KOPT-K1 (cell line): ENCODE measurements around the gene TEX30.
"Not testable (repeated sequence)": the region's sequence is repeated elsewhere in the genome, so short reads cannot be mapped to it uniquely, and the experiment has no call there.

ENCODE experiments used
- H3K27ac ChIP-seq: fragments of 200-600 bp; sonication (generic); 2 replicates; pipeline ENCODE4 v1.5.1; 2016; ENCODE audit warnings: antibody characterized with exemption, mild to moderate bottlenecking, low read depth, low read length; ENCODE audit not compliant: poor library complexity, severe bottlenecking
- H3K36me3 ChIP-seq: fragments of 200-600 bp; sonication (generic); 2 replicates; pipeline ENCODE4 v1.5.1; 2017; ENCODE audit warnings: antibody characterized with exemption, mild to moderate bottlenecking, low read length, moderate library complexity; ENCODE audit not compliant: insufficient read depth
- H3K9me3 ChIP-seq: fragments of 200-600 bp; sonication (generic); 2 replicates; pipeline ENCODE4 v1.5.1; 2017; ENCODE audit warnings: antibody characterized with exemption, low read length, mild to moderate bottlenecking; ENCODE audit not compliant: insufficient read depth, poor library complexity, severe bottlenecking

TEX30 gene

GRCh38 chr13:102793611-102794355, 20.2 kb upstream of the TEX30 start:
- H3K36me3 ChIP-seq = no peaks in the 10 kb centered on the region
- H3K27ac ChIP-seq = no peak overlapping the region
- H3K9me3 ChIP-seq = peaks cover under 1% of the 10 kb centered on the region

GRCh38 chr13:102792396-102792795, 18.8 kb upstream of the TEX30 start:
- Histone ChIP-seq H3K27ac (no peak overlapping the region), H3K36me3 (no peaks in the 10 kb centered on the region), H3K9me3 (no peaks in the 10 kb centered on the region)

- Histone ChIP-seq H3K36me3 (no peaks in the 10 kb centered on the region), H3K9me3 (no peaks in the 10 kb centered on the region), H3K27ac (no peak overlapping the region)
Measured at GRCh38 chr13:102788683-102789082, 15.1 kb upstream of the TEX30 start.

GRCh38 chr13:102784483-102784882, 10.9 kb upstream of the TEX30 start:
- H3K9me3 ChIP-seq = peaks cover 20% of the 10 kb centered on the region
- H3K36me3 ChIP-seq = no peaks in the 10 kb centered on the region
- H3K27ac ChIP-seq = no peak overlapping the region

- H3K9me3 ChIP-seq = peaks cover 20% of the 10 kb centered on the region
- no peak overlapping the region for H3K27ac ChIP-seq
- H3K36me3 ChIP-seq = no peaks in the 10 kb centered on the region
Measured at GRCh38 chr13:102781591-102781990, 8.0 kb upstream of the TEX30 start.

GRCh38 chr13:102780656-102781055, 7.1 kb upstream of the TEX30 start:
- not testable (repeated sequence) for H3K27ac ChIP-seq, H3K36me3 ChIP-seq
- peaks cover 20% of the 10 kb centered on the region for H3K9me3 ChIP-seq

- H3K36me3 ChIP-seq = no peaks in the 10 kb centered on the region
- H3K9me3 ChIP-seq = peaks cover 20% of the 10 kb centered on the region
- peak overlapping the region; percentile 21 for H3K27ac ChIP-seq
Measured at GRCh38 chr13:102779436-102780159, 6.0 kb upstream of the TEX30 start.

GRCh38 chr13:102777736-102778135, 4.2 kb upstream of the TEX30 start:
- H3K36me3 ChIP-seq = no peaks in the 10 kb centered on the region
- peaks cover 19% of the 10 kb centered on the region for H3K9me3 ChIP-seq
- H3K27ac ChIP-seq = no peak overlapping the region

GRCh38 chr13:102776271-102776670, 2.7 kb upstream of the TEX30 start:
- Histone ChIP-seq H3K36me3 (0 out of 2 replicates have a peak, but pooled peaks cover 4% of the 10 kb centered on the region), H3K9me3 (peaks cover 4% of the 10 kb centered on the region), H3K27ac (no peak overlapping the region)

- 0 out of 2 replicates have a peak, but pooled peaks cover 4% of the 10 kb centered on the region for H3K36me3 ChIP-seq
- H3K27ac ChIP-seq = peak overlapping the region; percentile 79
- no peaks in the 10 kb centered on the region for H3K9me3 ChIP-seq
Measured at GRCh38 chr13:102774591-102775520, 1.3 kb upstream of the TEX30 start.

- H3K36me3 ChIP-seq = 0 out of 2 replicates have a peak, but pooled peaks cover 4% of the 10 kb centered on the region
- H3K9me3 ChIP-seq = no peaks in the 10 kb centered on the region
- H3K27ac ChIP-seq = peak overlapping the region; percentile 79
Measured at GRCh38 chr13:102774214-102774568, 605 bp upstream of the TEX30 start.

GRCh38 chr13:102772042-102772425, 1.6 kb downstream of the TEX30 start:
- Histone ChIP-seq H3K9me3 (no peaks in the 10 kb centered on the region), H3K36me3 (peaks cover 20% of the 10 kb centered on the region), H3K27ac (no peak overlapping the region)

- H3K36me3 ChIP-seq = peaks cover 25% of the 10 kb centered on the region
Measured at GRCh38 chr13:102771298-102772041, 2.1 kb downstream of the TEX30 start.

GRCh38 chr13:102770435-102770834, 3.2 kb downstream of the TEX30 start:
- Histone ChIP-seq H3K27ac (no peak overlapping the region), H3K9me3 (no peaks in the 10 kb centered on the region), H3K36me3 (peaks cover 36% of the 10 kb centered on the region)

More at GRCh38 chr13:102771298-102772041, 2.1 kb downstream of the TEX30 start:
- Histone ChIP-seq H3K9me3 (no peaks in the 10 kb centered on the region), H3K27ac (no peak overlapping the region)
